ENCODE data around the gene SUGCT.
"Not testable (repeated sequence)": the region's sequence is repeated elsewhere in the genome, so short reads cannot be mapped to it uniquely, and the experiment has no call there.

The SUGCT gene

DNA sequence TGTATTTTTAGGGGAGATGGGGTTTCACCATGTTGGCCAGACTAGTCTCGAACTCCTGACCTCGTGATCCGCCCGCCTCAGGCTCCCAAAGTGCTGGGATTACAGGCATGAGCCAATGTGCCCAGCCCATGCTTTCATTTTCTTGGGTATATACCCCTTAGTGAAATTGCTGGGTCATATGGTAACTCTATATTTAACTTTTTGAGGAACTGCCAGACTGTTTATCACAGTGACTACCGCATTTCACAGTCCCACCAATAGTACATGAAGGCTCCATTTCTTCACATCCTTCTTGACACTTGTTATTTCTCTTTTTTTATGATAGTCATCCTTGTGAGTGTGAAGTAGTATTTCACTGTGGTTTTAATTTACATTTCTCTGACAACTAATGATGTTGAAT, 134.0 kb downstream of the SUGCT start:
- FAIRE-seq, result not testable (repeated sequence)

DNA sequence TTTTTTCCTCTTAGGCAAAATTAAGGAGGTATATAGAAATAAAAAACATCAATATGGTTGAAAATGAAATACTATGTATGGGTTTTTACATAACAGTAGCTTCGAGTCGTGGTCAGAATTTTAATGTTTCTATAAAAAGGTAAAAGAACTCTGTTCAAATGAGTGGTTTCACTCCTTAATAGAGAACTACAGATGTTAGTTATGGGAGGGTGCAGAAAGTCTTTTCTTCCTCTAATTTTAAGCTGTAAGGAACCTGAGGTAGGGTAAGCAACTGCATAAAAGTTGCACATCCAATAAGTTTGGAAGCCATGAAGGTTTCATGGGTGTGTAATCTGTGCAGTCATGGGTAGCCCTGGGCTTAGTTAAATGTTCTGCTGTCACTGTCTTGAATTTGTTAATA, 141.3 kb downstream of the SUGCT start:
- FAIRE-seq, result no peak

DNA sequence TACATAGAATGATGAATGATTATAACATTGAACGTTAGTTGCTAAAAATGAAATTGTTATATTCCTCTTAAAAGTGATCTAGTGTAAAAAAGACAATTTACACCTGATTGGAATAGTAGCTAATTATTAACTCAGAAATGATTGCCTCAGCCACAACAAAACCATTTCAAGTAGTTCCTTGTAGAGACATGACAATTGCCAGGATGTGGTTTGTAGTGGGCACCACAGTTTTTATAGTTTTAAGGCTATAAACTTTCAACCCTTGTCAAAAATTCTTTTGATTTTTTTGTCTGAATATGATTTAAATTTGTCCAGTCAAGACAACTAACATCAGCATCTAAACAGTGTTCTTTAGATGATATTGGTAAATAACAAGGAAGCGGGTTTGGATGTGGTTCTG, 145.2 kb downstream of the SUGCT start:
- no peak for FAIRE-seq

DNA sequence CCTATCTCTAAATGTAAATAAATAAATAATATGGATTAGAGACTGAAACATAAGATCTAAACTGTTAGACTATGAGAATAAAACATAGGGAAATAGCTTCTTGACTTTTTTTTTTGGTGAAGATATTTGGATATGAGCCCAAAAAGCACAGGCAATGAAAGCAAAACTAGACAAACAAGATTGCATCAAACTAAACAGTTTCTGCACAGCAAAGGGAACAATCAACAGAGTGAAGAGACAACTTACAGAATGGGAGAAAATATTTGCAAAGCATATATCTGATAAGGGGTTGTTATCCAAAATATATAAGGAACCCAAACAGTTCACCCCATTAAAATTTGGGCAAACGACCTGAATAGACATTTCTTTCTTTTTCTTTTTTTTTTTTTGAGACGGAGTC, 148.1 kb downstream of the SUGCT start:
- no peak for FAIRE-seq

DNA sequence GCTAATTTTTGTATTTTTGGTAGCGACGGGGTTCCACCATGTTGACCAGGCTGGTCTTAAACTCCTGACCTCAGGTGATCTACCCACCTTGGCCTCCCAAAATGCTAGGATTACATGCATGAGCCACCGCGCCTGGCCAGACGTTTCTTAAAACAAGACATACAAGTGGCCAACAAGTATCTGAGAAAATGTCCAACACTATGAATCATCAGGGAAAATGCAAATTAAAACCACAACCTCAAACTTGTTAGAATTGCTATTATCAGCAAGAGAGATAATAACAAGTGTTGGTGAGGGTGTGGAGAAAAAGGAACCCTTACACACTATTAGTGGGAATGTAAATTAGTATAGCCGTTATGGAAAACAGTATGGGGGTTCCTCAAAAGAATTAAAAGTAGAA, 148.6 kb downstream of the SUGCT start:
- FAIRE-seq, result no peak

DNA sequence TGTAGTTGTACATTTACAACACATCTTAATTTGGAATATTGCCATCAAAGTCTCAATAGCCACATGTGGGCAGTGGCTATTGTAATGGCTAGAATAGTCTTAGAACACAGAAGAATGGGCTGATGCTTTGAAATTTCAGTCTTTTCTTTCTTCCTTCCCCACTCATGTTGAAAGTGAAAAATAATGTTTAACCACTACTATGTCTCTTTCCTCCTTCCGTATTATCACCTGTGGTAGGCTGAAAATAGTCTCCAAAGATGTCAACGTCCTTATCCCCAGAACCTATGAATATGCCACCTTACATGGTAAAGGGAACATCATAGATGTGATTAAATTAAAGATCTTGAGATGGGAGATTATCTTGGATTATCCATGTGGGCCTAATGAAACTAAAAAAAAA, 154.0 kb downstream of the SUGCT start:
- no peak for FAIRE-seq

DNA sequence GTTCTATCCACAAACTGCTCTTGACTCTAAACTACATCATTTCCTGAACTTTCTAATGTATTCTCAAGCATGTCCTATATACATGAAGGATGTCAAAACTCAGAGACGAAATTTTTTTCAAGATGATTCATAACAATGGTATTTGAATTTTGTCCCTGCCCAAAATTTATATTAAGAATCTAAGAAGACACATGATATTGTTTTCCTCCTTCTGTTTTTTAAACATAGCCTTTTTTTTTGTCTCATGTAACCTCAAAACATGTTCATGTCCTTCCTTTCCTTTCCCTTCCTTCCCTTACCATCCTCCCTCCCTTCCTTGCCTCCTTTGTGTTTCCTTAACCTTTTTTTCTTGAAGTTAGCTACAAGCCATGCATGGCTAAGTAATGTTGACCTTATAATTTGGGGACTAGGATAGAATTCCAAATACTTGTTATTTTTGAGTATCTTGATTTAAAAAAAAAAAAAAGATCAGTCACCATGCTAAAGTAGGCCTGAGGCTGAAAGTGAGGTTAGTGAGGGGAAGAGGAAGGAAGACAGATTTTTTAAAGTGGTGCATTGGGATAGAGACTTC, 163.0 kb downstream of the SUGCT start:
- FAIRE-seq, result no peak

DNA sequence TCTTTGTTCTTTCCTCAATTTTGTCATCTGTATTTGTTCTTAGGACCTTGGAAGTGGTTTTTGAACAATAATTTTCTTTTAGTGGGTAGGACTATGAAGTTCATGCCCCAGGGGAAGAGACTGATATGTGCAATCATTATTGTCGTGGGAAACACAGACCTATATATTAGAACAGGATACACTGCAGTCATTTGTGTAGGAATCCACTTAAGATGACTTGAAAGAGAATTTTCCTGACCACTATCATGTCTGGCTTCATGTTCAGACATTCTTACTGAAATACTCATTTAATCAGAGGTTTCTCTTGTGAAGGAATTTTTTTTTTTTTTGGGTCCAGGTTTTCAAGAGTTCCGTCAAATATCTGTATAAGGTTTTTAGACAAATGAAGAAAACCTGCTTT, 163.6 kb downstream of the SUGCT start:
- no peak for FAIRE-seq

DNA sequence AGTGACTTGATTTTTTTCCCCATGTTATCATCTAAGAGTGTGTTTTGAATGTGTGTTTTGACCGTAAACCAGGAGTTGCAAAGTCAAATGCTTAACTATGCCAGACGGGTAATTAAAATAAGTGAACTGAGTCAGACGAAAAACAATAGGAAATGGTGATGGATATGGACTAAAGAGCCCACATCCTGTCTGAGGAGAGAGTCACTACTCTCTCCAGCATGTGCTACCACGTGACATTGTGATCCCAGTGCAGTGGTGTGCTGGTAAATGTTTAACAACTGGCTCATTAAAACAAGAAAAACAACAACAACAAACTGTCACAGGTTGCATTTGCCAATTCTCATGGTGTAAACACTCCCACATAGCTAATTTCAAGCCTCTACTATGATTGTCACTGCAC, 164.3 kb downstream of the SUGCT start:
- no peak for FAIRE-seq

DNA sequence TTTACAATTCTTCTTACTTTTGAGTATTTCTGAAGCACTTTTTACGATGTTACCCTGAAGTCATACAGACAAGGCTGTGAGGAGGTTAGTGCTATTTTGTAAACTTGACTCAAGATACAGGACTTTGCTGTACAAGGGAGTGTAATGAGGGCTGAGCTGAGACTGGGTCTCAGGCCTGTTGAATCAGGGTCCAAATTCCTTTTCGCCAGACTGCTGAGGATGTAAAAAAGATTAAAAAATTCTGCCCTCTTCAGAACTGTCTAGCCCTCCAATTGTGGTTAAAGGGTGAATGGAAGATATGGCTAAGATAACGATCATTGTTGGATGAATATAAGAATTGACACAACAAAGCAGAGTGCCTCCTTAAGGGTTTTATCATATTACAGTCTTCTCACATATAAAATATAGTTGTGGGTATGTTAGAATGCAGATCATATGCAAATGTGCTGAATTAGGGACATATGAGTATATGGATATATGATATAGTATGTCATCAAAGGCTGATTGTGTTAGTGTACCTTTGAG, 165.4 kb downstream of the SUGCT start:
- no peak for FAIRE-seq

DNA sequence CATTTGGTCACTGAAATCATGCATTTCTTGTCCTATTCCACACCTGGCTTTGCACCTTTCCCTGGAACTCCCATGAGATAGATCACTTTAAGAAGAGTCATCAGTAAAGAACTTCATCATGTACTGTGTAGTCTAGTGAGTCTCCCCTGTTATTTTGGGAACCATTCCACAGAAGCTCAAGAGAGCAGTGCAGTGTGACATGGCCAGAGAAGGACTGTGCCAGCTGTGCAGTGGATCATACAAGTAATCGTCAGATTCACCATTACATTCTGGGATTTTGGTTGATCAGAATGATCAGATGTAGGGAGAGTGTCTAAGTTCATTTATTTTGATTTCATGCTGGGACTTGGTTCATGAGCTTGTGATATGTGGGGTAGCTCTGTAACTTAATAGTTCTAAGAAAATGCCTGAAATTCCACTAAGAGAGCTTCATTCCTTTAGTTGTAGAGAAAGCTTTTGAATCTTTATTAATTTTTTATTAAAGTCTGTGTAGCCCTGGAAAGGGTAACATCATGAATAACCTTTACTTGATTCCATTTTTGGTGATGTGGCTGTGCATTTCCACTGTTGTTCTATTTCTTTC, 166.8 kb downstream of the SUGCT start:
- no peak for FAIRE-seq

DNA sequence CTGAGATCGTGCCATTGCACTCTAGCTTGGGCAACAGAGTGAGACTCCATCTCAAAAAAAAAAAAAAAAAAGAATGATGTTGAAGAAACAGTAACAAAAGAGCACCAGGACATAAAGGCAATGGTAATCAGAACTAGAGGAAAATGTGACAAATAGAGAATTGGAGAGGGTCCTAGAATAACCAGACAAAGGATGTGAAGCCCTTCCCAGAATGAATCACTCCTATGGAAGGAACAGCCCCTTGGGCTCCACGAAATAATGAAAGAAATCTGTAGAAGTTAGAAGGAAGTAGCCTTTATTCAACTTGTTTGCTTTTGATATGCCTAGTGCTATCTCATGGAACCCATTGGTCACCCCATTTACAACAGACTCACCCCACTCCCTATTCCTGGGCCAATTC, 169.2 kb downstream of the SUGCT start:
- no peak for FAIRE-seq

DNA sequence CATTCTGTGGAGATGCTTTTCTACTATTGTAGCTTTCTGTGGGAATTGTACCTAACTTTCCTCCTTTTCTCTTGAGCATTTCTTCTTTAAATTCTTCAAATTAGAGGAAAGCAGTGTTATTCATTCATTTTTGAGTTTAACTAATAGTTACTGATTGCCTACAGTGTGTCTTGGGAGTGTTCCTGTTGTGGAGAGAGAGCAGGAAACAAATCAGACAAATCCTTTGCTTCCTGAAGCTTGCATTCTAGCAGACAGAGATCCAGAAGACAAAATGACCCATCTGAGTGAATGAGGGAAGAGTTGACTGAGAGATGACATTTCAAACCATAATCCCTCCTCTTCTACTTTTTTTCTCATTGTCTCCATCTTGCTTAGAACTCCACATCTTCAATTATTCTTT, 170.4 kb downstream of the SUGCT start:
- no peak for FAIRE-seq

DNA sequence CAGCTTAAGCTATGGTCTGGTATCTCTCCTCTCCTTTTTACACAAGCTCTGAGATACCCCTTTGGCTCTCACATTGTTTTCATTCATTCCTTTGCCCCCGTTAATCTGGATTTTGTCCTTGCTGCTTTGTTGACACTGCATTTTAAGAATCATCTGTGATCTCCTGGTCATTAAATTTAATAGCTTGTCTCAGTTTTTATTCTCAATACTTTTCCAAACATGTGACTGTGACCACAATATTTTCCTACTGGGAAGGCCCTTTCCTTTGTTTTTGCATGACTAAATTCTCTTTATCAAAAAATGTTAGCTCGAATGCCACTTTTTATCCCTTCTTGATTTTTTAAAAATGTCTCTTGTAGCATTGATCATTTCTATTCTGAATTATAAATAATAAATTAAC, 171.2 kb downstream of the SUGCT start:
- no peak for FAIRE-seq

DNA sequence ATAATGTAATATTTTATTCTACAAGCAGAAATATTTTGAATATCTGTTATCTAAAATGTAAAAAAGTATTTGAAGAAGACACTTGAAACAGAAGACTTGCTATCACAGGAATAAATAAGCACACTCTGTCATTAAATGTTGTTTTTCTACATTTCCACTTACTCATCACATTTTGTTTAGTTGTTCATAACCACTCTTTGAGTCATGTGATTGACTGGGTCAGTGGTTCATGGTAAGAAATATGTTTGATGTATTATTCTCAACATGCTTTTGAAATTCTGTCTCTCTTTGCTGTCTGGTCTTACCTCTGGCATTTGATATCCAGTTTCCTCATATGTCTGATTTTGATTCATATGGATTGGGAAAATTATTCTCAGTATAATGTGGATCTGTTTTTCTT, 171.8 kb downstream of the SUGCT start:
- no peak for FAIRE-seq

DNA sequence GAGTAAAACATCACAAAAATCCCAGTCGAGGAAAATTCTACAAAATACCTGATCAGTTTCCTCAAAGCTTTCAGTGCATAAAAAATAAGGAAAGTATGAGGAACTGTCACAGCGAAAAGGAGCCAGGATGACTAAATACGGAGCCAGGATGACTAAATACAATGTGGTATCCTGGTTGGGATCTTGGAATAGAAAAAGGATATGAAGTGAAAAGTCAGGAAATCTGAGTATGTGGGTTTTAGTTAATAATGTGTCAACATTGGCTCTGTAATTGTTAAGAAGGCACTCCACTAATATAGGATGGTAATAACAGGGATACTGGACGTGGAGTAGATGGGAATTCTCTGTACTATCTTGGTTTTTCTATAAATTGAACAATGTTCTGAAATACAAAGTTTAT, 175.5 kb downstream of the SUGCT start:
- no peak for FAIRE-seq

DNA sequence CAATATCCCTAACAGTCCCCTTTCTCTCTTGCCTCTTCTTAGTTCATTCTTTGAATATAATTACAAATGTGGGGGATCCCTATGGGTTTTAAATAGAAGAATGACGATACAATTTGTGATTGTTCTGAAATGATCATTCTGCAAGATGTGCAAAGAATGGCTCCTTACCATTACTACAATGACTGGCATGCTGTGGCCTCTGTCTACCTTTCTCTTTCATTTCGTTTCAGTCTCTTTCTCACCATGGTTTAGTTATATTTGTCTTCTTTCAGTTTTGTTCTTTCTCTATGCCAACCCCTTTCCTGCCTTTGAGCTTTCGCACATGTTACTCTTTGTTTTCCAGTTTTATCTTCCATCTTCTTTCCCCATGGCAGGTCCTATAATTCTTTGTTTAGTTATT, 176.5 kb downstream of the SUGCT start:
- FAIRE-seq, result no peak

DNA sequence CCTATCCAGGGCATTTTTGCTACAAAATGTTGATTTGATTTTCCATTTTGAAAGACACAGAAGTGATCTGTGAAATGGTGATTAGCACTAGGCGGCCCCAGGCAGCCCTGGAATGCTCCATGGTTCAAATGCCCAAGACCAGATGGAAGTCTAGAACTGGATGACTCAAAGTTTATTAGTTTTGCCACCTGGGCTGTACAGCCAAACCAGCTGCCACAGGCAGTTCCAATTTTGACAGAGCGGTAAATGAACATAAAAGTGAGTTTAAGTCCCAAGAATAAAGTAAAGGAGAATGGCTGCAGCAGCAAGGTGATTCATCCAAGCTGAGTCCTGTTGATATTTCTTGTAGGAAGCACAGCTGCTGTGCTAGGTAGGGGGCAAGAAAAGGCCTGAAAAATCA, 180.5 kb downstream of the SUGCT start:
- FAIRE-seq, result no peak

DNA sequence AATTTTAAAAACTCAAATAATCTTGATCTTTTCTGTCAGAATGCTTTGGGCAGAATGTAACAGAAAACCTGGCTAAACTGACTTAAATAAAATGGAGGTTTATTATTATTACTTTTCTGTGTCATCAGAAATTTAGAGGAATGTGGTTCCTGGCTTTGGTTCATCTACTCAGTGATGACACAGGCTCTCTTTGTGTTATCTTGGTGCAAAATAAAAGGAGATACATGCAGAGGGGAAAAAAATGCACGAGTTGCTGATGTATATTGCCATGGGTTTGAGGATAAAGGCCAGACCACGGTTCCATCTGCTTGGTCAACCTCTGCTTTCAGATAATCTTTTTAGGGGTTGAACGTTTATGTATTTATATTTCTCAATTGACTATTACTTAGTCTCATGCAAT, 181.4 kb downstream of the SUGCT start:
- no peak for FAIRE-seq

DNA sequence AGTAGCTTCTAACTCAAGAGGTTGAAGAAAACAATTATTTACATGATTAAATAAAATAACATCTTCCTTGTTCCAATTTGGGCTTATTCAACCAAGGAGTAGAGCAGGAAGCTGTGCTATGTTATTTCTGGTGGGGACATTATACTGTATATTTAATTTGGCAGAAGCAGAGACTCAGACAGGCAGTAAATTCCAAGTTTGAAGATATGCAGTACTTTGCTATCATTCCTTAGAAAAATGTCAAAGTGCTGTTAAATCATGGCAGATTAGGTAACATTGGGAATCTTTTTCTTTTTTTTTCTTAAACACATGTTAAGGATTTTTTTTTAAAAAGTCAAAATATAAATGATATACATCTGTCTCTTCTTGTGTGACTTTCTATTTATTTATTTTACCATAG, 190.1 kb downstream of the SUGCT start:
- no peak for FAIRE-seq

DNA sequence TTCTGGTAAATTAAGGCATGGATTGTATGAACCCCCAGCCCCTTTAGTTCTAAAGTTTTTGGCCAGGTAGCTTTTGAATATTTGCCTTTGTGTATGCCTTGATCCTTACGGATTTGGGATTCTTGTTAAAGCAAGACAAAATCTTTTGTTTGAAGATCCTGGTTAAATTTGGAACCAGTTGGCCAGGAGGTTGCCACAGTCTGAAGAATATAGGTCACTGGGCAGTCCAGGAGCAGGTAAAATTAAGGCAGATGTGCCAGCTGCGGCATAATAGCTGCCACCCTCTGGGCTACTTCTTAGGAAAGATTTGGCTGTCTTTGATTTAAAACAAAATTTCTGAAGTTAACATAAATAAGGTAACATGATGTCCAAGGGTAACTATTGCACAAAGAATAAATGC, 192.3 kb downstream of the SUGCT start:
- no peak for FAIRE-seq

DNA sequence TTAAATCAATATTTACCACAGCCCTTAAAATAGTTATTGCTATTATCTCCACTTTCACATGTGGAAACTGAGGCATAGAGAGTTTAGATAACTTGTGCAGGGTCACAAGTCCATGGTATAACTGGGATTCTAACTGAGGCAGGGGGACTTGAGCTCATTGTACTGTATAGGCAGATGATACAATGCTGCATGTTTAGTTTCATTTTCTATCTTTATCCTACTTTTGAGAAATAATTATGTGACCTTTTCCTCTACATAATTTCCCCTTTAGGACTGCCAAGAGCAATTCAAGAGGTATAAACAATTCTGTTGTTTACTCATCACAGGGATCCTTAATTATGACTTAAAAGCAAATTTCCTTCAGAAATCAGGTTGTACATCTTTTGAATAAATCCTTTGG, 193.1 kb downstream of the SUGCT start:
- FAIRE-seq, result no peak

DNA sequence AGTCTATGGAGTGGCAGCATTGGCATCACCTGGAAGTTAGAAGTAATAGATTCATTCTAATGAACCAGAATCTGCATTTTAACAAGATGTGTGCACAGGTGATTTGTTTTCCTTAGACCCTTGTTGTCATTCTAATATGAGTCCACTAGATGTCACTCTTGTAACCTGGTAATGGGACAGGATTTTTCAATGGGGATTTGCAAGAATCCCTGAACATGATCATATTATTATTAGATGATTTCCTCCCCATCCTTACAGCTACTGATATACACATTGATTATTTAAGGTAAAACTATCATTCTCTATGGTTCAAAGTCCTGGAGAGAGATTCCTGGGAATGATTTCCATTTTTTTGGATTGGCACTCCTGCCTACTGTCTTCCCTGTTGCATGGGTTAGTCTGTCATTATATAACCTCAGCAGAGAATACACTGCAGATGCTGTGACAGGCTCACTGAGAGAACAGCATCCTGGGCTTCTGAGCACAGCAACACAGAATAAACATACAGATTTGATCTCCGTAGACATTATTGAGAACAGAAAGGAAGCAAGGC, 194.9 kb downstream of the SUGCT start:
- FAIRE-seq, result no peak

DNA sequence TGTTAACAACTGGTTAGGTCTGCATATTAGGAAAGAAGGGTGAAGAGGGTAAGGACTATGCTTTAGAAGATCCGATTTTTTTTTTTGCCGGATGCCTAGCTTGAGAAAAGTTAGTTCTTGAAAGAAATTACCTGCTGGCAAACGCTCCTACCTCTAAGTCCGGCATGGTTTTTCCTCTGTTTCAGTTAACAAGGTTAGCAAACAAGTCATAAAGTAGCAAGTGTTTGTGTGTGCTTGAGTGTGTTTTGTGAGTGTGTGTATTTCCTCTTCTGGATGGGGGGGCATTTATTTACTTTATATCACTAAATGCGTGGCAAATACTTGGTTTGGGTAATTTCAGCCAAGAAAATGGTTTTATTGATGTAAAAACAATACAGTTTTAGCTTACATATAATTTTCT, 195.6 kb downstream of the SUGCT start:
- FAIRE-seq, result no peak

DNA sequence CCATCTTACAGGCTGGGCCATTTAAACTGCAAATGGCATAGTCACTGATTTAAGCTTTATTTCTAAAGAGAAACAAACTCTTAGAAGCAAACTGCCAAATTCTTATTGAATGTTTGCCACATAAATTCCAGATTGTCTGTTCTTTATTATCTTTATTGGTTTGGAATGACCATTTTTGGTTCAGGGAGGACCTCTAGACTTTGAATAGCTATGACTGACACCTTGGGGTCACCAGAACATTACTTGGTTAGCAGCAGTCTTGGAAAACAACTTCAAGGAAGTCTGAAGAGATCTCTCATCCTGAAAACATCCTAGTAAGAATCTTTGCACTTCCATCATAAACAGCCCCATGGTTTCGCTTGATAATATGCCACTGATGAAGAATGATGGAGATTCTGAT, 197.1 kb downstream of the SUGCT start:
- FAIRE-seq, result no peak
